Psoas muscle (tissue), 8 donors: ENCODE results near the gene KCNN3. TPM values are rescaled to one million over a fixed set of nuclear protein-coding genes. Genes with fewer than 3 reads are reported as not detected.

ENCODE experiments used
- ATAC-seq, 4 donors: fragments of 200-7000 bp; cut with Tn5 transposase; one replicate each; pipeline ENCODE4 v1.9.1; 2020; ENCODE audit warnings: moderate library complexity in 3 of 4, mild to moderate bottlenecking in 2 of 4
- DNase-seq, 2 donors: peaks; one replicate each; pipeline ENCODE4 v3.0.0-alpha.2; 2020
- H3K27ac ChIP-seq: fragments of 200-600 bp; one replicate; pipeline ENCODE4 v1.8.0; 2022
- H3K27me3 ChIP-seq, 3 donors: fragments of 200-600 bp in 1 of 3; one replicate each; pipeline versions ENCODE4 v1.6.1 to v1.8.0; 2013 to 2022; ENCODE audit warnings: low read length in 2 of 3, mild to moderate bottlenecking in 2 of 3, moderate library complexity in 1 of 3; ENCODE audit not compliant: insufficient read depth in 3 of 3
- H3K36me3 ChIP-seq, 2 donors: fragments of 200-600 bp in 1 of 2; one replicate each; pipeline versions ENCODE4 v1.6.1 to v1.8.0; 2013 to 2022; ENCODE audit warnings: low read depth in 1 of 2, mild to moderate bottlenecking in 1 of 2, moderate library complexity in 1 of 2; ENCODE audit not compliant: insufficient read depth in 1 of 2
- H3K4me1 ChIP-seq: fragments of 200-600 bp; one replicate; pipeline ENCODE4 v1.8.0; 2022
- H3K4me3 ChIP-seq: fragments of 200-600 bp; one replicate; pipeline ENCODE4 v1.8.0; 2022; ENCODE audit warnings: mild to moderate bottlenecking
- H3K9me3 ChIP-seq: fragments of 200-600 bp; one replicate; pipeline ENCODE4 v1.8.0; 2022
- CTCF ChIP-seq: fragments of 200-600 bp; IDR thresholded peaks from one replicate; pipeline ENCODE4 v1.8.0; 2022; ENCODE audit warnings: antibody characterized with exemption
- WGBS, 3 donors: extraction: QIAGEN DNeasy Blood & Tissue Kit; methylation state at CpG; one replicate each; pipeline versions ENCODE4 v1.1.6 to v1.1.7; 2013; 5-methylcytosine and 5-hydroxymethylcytosine counted together
- intact Hi-C, 2 donors: fragments of 100-400 bp; cut with DNase I; formaldehyde crosslinking; loops; one replicate each; pipeline versions ENCODE4 v1.11.0 to v1.14.2; 2022
- polyA plus RNA-seq, 3 donors: library from polyadenylated mRNA; stranded (reverse); fragments of 200-250 nt; gene quantifications; one replicate each; pipeline ENCODE4 v1.2.3, GENCODE V29; 2013
- total RNA-seq, 4 donors: library from RNA; stranded (reverse); fragmentation: NEBNext Ultra II Directional in 2 of 4; extraction: Animal tissue kit (Norgen Biotek cat#: 25700) in 2 of 4; gene quantifications; one replicate each; pipeline versions ENCODE4 v1.2.1 to v1.2.4, GENCODE V29; 2021 to 2023
- donor health status: healthy with polysubstance abuse.
- donor health status: DM: no; HTN: no; CAD: no; lungs with moderate emphysema.
- donor health status: Bipolar disorder and iron deficiency.
- donor health status: healthy.
- donor health status: DM: yes; HTN: yes; CAD: no.
- donor health status: DM: no; HTN: no; CAD: no.
- donor health status: DM: no; HTN: no; CAD: no.
- donor health status: DM: yes; HTN: yes; CAD: no.

KCNN3 gene
- total and polyA plus RNA-seq, 7 donors = 2.5 to 60.9 (median 11.8) TPM

DNA sequence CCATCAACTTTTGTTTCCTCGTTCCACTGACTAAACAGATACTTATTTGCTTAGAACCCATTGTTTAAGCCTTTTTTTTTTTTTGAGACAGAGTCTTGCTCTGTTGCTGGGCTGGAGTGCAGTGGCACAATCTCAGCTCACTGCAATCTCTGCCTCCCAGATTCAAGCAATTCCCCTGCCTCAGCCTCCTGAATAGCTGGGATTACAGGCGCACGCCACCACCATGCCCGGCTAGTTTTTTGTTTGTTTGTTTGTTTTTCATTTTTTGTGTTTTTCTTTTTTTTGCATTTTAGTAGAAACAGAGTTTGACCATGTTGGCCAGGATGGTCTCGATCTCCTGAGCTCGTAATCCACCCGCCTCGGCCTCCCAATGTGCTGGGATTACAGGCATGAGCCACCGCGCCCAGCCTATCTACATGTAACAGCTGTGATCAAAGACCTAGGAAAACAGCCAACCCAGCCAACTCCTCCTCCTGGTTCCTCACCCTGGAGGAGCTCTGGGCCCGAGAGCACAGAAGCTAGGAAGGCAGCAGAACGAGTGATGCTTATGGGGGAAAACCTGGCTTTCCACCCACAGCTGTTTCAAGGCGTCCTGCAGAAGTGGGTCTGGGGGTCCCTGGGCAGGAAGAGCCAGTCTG lies 32.9 kb downstream of the KCNN3 start:
- no peaks in the 10 kb centered on the region for H3K9me3 ChIP-seq
- peak in 1 of 2 donors; percentile 64 for DNase-seq
- intact Hi-C loops = no loop called here
- no peaks in the 10 kb centered on the region for H3K36me3 ChIP-seq
- H3K27ac ChIP-seq = peak overlapping the region; percentile 80
- H3K27me3 ChIP-seq = no peaks in the 10 kb centered on the region
- H3K4me1 ChIP-seq = peaks cover 80% of the 10 kb centered on the region
- no peak overlapping the region for H3K4me3 ChIP-seq
- 44 to 52% (median 48%) methylated on average over 13 of the region's 13 CpGs for WGBS, 3 donors
- peak; percentile 41 to 56 (median 48) for ATAC-seq
- TF ChIP-seq CTCF = no peak

GRCh38 chr1:154835531-154836324 lies 34.4 kb downstream of the KCNN3 start:
- H3K27me3 ChIP-seq = no peaks in the 10 kb centered on the region
- H3K27ac ChIP-seq = no peak overlapping the region
- WGBS, 3 donors = 89 to 90% (median 90%) methylated on average over 6 of the region's 6 CpGs
- DNase-seq (no peak), ATAC-seq (no peak)
- intact Hi-C loops = no loop called here
- H3K4me1 ChIP-seq = peaks cover 74% of the 10 kb centered on the region
- H3K9me3 ChIP-seq = no peaks in the 10 kb centered on the region
- no peaks in the 10 kb centered on the region for H3K36me3 ChIP-seq
- no peak overlapping the region for H3K4me3 ChIP-seq
- no peak for TF ChIP-seq CTCF

DNA sequence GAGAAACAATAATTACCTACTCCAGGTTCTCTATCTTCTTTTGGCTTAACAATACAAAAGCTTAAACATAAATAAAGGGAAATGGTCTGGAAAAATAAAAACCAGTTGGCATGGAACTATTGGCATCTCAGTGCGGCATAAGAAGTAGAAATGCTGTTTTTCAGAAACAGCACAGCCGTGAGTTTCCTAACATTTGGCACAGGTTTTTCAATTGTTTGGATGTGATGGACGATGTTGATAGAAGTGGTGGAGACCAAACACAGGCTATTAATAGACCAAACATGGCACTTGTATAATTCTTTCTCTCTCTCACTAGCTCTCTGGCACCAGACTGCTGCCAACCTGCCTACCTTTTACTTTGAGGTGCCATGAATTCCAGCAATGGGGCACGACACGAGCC lies 36.2 kb downstream of the KCNN3 start:
- Histone ChIP-seq H3K9me3 (no peaks in the 10 kb centered on the region), H3K4me1 (peaks cover 63% of the 10 kb centered on the region), H3K27me3 (no peaks in the 10 kb centered on the region), H3K27ac (no peak overlapping the region), H3K36me3 (no peaks in the 10 kb centered on the region), H3K4me3 (no peak overlapping the region)
- 47 to 53% (median 51%) methylated on average over 5 of the region's 5 CpGs for WGBS, 3 donors
- ATAC-seq (no peak), DNase-seq (no peak)
- intact Hi-C loops = no loop called here
- TF ChIP-seq CTCF = no peak

- Histone ChIP-seq H3K27me3 (no peaks in the 10 kb centered on the region), H3K27ac (no peak overlapping the region), H3K4me1 (peaks cover 57% of the 10 kb centered on the region), H3K9me3 (no peaks in the 10 kb centered on the region), H3K36me3 (no peaks in the 10 kb centered on the region), H3K4me3 (no peak overlapping the region)
- DNase-seq (no peak), ATAC-seq (no peak)
- WGBS, 3 donors = 51 to 74% (median 55%) methylated on average over 9 of the region's 9 CpGs
- no peak for TF ChIP-seq CTCF
- intact Hi-C loops = no loop called here
Measured at GRCh38 chr1:154833209-154833608, 36.9 kb downstream of the KCNN3 start.
